Transverse colon (tissue), 4 donors: Measurements from ENCODE around the gene CCDC40.

Experiments used
- EP300 ChIP-seq: sonication (generic); formaldehyde crosslinking; IDR thresholded peaks from one replicate; pipeline ENCODE4 v1.6.1; 2017; ENCODE audit warnings: antibody characterized with exemption, low read depth
- POLR2AphosphoS5 ChIP-seq, 3 donors: sonication (generic); formaldehyde crosslinking; IDR thresholded peaks; one replicate each; pipeline ENCODE4 v1.6.1; 2016; ENCODE audit warnings: antibody characterized with exemption in 3 of 3
- TF ChIP-seq, protein P1 (sequence below), 5 experiments: fragments of 200-600 bp in 3 of 5; fragments of 450-650 bp in 2 of 5; sonication (generic) in 3 of 5; IDR thresholded peaks; 1 replicate in 2 of 5; 2 replicates in 3 of 5; pipeline ENCODE4 v1.5.1; 2016 to 2017; ENCODE audit warnings: antibody characterized with exemption in 5 of 5, inconsistent platforms in 3 of 5, mild to moderate bottlenecking in 2 of 5, moderate library complexity in 1 of 5

DNA sequence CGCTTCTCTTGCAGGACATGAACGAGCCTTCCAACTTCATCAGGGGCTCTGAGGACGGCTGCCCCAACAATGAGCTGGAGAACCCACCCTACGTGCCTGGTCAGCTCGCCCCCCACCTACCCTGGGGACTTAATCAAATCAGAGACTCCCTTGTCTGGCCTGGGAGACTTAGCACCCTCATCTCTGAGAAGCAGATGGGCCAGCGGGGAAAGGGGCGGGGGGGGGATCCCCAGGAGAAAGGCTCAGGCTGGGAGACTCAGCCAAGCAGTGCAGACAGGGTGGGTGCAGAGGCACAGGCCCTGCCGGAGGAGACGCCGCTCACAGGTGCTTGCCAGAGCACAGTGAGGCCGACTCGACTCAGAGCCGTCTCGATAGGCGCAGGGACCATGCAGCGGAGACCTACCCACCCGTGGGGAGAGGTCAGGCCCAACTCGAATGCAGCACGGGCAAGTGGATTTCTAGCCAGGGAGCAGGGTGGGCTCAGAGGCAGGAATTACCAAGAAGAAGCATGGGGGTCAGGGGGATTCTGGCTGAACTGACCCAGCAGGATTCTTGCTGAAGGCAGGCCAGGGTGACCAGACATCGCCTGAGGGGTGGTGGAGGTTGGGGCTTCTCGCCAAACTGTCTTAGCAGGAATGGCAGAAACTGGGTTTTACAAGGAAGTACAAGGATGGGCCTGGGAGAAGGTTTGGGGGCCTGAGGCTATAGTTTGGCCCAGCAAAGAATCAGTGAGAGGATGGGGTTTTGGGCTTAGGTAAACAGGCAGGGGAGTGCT, 74.7 kb downstream of the CCDC40 start:
- no peak for TF ChIP-seq POLR2AphosphoS5 (IDR thresholded peaks at IDR 0.05)
- TF ChIP-seq, protein P1, sequence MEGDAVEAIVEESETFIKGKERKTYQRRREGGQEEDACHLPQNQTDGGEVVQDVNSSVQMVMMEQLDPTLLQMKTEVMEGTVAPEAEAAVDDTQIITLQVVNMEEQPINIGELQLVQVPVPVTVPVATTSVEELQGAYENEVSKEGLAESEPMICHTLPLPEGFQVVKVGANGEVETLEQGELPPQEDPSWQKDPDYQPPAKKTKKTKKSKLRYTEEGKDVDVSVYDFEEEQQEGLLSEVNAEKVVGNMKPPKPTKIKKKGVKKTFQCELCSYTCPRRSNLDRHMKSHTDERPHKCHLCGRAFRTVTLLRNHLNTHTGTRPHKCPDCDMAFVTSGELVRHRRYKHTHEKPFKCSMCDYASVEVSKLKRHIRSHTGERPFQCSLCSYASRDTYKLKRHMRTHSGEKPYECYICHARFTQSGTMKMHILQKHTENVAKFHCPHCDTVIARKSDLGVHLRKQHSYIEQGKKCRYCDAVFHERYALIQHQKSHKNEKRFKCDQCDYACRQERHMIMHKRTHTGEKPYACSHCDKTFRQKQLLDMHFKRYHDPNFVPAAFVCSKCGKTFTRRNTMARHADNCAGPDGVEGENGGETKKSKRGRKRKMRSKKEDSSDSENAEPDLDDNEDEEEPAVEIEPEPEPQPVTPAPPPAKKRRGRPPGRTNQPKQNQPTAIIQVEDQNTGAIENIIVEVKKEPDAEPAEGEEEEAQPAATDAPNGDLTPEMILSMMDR (IDR thresholded peaks at IDR 0.05): no peak
- TF ChIP-seq EP300: no peak
